ENCODE data around the gene BAIAP2. TPM values are rescaled to one million over a fixed set of nuclear protein-coding genes. Genes with fewer than 3 reads are reported as not detected.
"Not testable (repeated sequence)": the region's sequence is repeated elsewhere in the genome, so short reads cannot be mapped to it uniquely, and the experiment has no call there.

The BAIAP2 gene
- total RNA-seq, 6 donors from 2014 or later: 90.7 to 231 (median 123) TPM

DNA sequence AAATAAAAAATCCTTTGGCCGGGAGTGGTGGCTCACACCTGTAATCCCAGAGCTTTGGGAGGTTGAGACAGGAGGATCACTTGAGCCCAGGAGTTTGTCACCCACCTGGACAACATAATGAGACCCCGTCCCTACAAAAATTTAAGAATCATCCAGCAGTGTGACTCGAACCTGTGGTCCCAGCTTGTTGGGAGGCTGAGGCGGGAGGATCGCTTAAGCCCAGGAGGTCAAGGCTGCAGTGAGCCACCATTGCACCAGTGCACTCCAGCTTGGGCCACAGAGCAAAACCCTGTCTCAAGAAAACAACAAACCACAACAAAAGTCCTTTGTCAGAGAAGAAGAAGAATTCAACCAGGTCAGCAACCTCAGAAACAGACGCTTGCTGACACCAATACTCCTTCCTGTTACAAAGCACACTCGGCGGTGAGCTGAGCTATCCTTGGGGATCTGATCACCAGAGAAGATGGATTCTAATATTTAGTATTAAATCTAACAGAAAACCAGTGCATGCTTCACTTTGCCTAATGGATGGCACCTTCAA lies 117.4 kb downstream of the BAIAP2 start:
- ATAC-seq (ENCODE audit: low FRiP score in 2 of 2) (no peak), DNase-seq (no peak)
- TF ChIP-seq POLR2A (IDR thresholded peaks at IDR 0.05) (peak in 1 of 4 donors; percentile 8), EP300 (IDR thresholded peaks at IDR 0.05) (no peak), CTCF (IDR thresholded peaks at IDR 0.05) (no peak), POLR2AphosphoS5 (IDR thresholded peaks at IDR 0.05) (no peak)
- Histone ChIP-seq H3K36me3 (no peaks in the 10 kb centered on the region), H3K9me3 (no peaks in the 10 kb centered on the region), H3K4me3 (no peak overlapping the region), H3K27me3 (no peaks in the 10 kb centered on the region), H3K4me1 (peaks cover 9 to 16% (median 15%) of the 10 kb centered on the region in 4 donors), H3K27ac (peak overlapping the region; percentile 18 to 84 (median 76))
- WGBS, 2 donors: 76 to 84% methylated on average over 8 of the region's 8 CpGs

DNA sequence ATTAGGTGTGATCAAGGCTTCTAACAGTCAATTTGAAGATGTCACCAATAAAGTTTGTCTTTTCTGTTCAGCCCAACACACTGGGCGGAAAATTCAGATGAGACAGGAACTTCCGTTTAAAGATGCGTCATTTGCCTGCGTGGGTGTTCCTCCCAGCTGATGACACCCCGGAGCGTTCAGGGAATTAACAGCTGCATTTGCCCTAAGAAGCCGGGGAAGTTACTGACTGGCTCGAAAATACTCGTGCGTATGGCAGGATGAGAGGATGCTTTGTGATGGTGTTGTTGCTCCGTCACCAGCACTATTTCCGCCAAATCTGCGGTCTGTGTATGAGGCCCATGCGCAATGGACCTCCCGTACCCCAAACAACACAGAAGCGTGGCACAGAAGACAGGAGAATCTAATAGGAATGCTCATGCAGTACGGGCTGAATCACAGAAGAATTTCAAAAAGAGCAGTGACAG lies 118.4 kb downstream of the BAIAP2 start:
- peak overlapping the region in 3 of 4 donors; percentile 10 to 84 (median 52) for H3K27ac ChIP-seq
- ATAC-seq (ENCODE audit: low FRiP score in 2 of 2) (peak in 1 of 2 donors; percentile 55), DNase-seq (peak in 1 of 2 donors; percentile 49)
- no peaks in the 10 kb centered on the region for H3K27me3 ChIP-seq
- 83% methylated on average over 17 of the region's 17 CpGs for WGBS, 2 donors
- no peaks in the 10 kb centered on the region for H3K36me3 ChIP-seq
- H3K4me3 ChIP-seq: no peak overlapping the region
- peaks cover 9 to 16% (median 15%) of the 10 kb centered on the region in 4 donors for H3K4me1 ChIP-seq
- no peaks in the 10 kb centered on the region for H3K9me3 ChIP-seq
- TF ChIP-seq CTCF (IDR thresholded peaks at IDR 0.05) (no peak), POLR2AphosphoS5 (IDR thresholded peaks at IDR 0.05) (peak in 1 of 2 donors; percentile 21), POLR2A (IDR thresholded peaks at IDR 0.05) (peak in 1 of 4 donors; percentile 42), EP300 (IDR thresholded peaks at IDR 0.05) (peak in 1 of 4 donors; percentile 23)

- WGBS, 2 donors: 90 to 91% methylated on average over 9 of the region's 9 CpGs
- H3K4me1 ChIP-seq: peaks cover 9 to 18% (median 15%) of the 10 kb centered on the region in 4 donors
- ATAC-seq (ENCODE audit: low FRiP score in 2 of 2); H3K36me3 ChIP-seq; H3K4me3 ChIP-seq; H3K9me3 ChIP-seq; H3K27me3 ChIP-seq; DNase-seq: not testable (repeated sequence)
- peak overlapping the region in 1 of 4 donors; percentile 52 for H3K27ac ChIP-seq
These were observed 119.1 kb downstream of the BAIAP2 start for GRCh38 chr17:81154016-81154415.

GRCh38 chr17:81154961-81155360 lies 120.0 kb downstream of the BAIAP2 start:
- no peak for ATAC-seq (ENCODE audit: low FRiP score in 2 of 2)
- peak in 1 of 2 donors; percentile 39 for TF ChIP-seq POLR2AphosphoS5 (IDR thresholded peaks at IDR 0.05)
- peak in 1 of 4 donors; percentile 43 for TF ChIP-seq EP300 (IDR thresholded peaks at IDR 0.05)
- TF ChIP-seq POLR2A (IDR thresholded peaks at IDR 0.05): no peak
- no peaks in the 10 kb centered on the region for H3K36me3 ChIP-seq
- no peaks in the 10 kb centered on the region for H3K9me3 ChIP-seq
- no peak overlapping the region for H3K4me3 ChIP-seq
- 89% methylated on average over 18 of the region's 18 CpGs for WGBS, 2 donors
- peak in 1 of 2 donors; percentile 50 for DNase-seq
- H3K4me1 ChIP-seq: peaks cover 12 to 22% (median 16%) of the 10 kb centered on the region in 4 donors
- no peak overlapping the region for H3K27ac ChIP-seq
- H3K27me3 ChIP-seq: no peaks in the 10 kb centered on the region

DNA sequence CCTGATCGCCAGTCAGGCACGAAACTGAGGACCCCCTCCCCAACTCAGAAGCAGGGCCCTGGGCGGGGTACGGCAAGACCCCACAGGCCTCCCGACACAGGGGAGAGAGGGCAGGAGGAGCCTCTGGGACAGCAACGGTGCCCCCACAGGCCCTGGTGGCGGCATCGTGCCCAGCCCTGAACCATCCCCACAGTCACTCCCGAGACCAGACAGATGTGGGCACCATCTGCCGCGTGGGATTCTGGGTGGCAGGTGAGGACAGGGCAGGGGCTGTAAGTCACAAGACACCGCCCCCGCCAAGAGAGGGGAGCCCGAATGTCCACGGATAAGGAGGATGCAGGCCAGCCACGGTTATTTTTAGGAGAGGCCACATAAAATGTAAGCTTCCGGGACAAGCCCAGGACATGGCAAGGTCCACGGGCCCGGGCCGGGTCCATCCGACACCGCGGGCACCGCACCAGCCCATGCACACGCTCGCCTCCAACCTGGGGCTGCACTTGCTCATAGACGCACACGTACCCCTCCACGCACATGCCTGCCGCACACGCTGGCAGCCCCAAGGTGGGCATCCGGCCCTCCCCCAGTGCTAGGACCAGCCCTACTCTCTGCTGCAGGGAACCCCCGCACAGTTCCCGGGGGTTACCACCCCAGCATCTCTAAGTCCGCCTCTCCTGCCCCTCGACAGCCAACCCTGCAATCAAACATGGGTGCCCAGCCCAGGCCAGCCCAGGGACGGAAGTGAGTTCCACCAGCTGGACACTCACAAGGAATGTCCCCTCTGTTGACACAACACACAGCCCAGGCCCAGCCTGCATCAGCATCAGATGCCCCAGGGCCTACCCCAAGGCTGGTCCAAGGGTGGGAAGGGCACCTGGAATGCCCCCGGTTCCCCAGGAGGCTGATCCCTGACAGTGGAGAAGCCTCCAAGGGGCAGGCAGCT lies 122.2 kb downstream of the BAIAP2 start:
- peak in 1 of 2 donors; percentile 77 for DNase-seq
- no peaks in the 10 kb centered on the region for H3K9me3 ChIP-seq
- TF ChIP-seq CTCF (IDR thresholded peaks at IDR 0.05) (no peak), EP300 (IDR thresholded peaks at IDR 0.05) (no peak), POLR2A (IDR thresholded peaks at IDR 0.05) (no peak), POLR2AphosphoS5 (IDR thresholded peaks at IDR 0.05) (no peak)
- H3K4me3 ChIP-seq: no peak overlapping the region
- peaks cover 9 to 25% (median 16%) of the 10 kb centered on the region in 4 donors for H3K4me1 ChIP-seq
- WGBS, 2 donors: 87 to 94% methylated on average over 24 to 37 of the region's 38 CpGs
- H3K36me3 ChIP-seq: no peaks in the 10 kb centered on the region
- no peaks in the 10 kb centered on the region for H3K27me3 ChIP-seq
- H3K27ac ChIP-seq: no peak overlapping the region
- ATAC-seq (ENCODE audit: low FRiP score in 2 of 2): no peak
